GM12878 (cell line): ENCODE results near the gene WFS1. TPM values are rescaled to one million over a fixed set of nuclear protein-coding genes. Genes with fewer than 3 reads are reported as not detected.

Source experiments
- ATAC-seq: fragments of 200-7000 bp; cut with Tn5 transposase; 3 replicates; pipeline ENCODE4 v1.9.1; 2020; ENCODE audit warnings: mild to moderate bottlenecking, moderate library complexity
- BruUV-seq: library from RNA; stranded (reverse); fragments of 400-500 nt; replicated peaks from 2 replicates; lab custom pipeline; 2021; lab: Mats Ljungman, UMichigan
- CTCF ChIA-PET: fragments of 300-600 bp; sonication (Branson Sonifier 250); formaldehyde crosslinking; extraction: SDS; loops from one replicate; lab custom pipeline; 2021; ENCODE audit warnings: inconsistent platforms; lab: Yijun Ruan, JAX
- POLR2A ChIA-PET: fragments of 350-600 bp; formaldehyde crosslinking; extraction: SDS; loops from one replicate; lab custom pipeline; 2021; ENCODE audit warnings: inconsistent platforms; lab: Charles Lee
- RAD21 ChIA-PET: fragments of 300-600 bp; sonication (Branson Sonifier 250); formaldehyde crosslinking; loops from one replicate; lab custom pipeline; 2023; ENCODE audit warnings: antibody characterized with exemption; ENCODE audit not compliant: unreplicated experiment; lab: Charles Lee
- SMC1A ChIA-PET: fragments of 300-600 bp; sonication (Branson Sonifier 250); formaldehyde crosslinking; loops from one replicate; lab custom pipeline; 2023; ENCODE audit not compliant: unreplicated experiment, uncharacterized antibody; lab: Charles Lee
- DNase-seq: peaks from one replicate; pipeline ENCODE4 v3.0.0-alpha.2; 2011; ENCODE audit warnings: low read depth, low spot score
- FAIRE-seq: peaks from 3 replicates; lab custom pipeline; 2011; peaks lifted over from hg19 to GRCh38; lab: Jason Lieb, UNC
- H2AFZ ChIP-seq: 2 replicates; pipeline ENCODE4 v1.6.0; 2011; ENCODE audit warnings: low read depth, low read length, control low read depth; ENCODE audit not compliant: control insufficient read depth
- H3K27ac ChIP-seq: 2 replicates; pipeline ENCODE4 v1.5.1; 2011; ENCODE audit warnings: control low read depth; ENCODE audit not compliant: control insufficient read depth, insufficient read depth
- H3K27me3 ChIP-seq, 2 experiments: replicated peaks in 1 of 2; 2 replicates each; pipeline versions ENCODE4 v1.6.0 to v1.6.1; 2011; ENCODE audit warnings: low read length in 1 of 2; ENCODE audit not compliant: control insufficient read depth in 2 of 2, insufficient read depth in 2 of 2
- H3K36me3 ChIP-seq, 2 experiments: 2 replicates each; pipeline ENCODE4 v1.5.1; 2011; ENCODE audit warnings: low read length in 1 of 2; ENCODE audit not compliant: control insufficient read depth in 2 of 2, insufficient read depth in 2 of 2
- H3K4me1 ChIP-seq: 2 replicates; pipeline ENCODE4 v1.6.1; 2011; ENCODE audit warnings: mild to moderate bottlenecking, low read length, moderate library complexity, mixed read lengths; ENCODE audit not compliant: control insufficient read depth, insufficient read depth
- H3K4me2 ChIP-seq: 2 replicates; pipeline ENCODE4 v1.6.0; 2011; ENCODE audit warnings: control low read depth; ENCODE audit not compliant: control insufficient read depth, insufficient read depth
- H3K4me3 ChIP-seq: fragments of 200-600 bp; sonication (generic); 2 replicates; pipeline ENCODE4 v1.5.1; 2016
- H3K79me2 ChIP-seq: 2 replicates; pipeline ENCODE4 v1.6.0; 2011; ENCODE audit warnings: low read length; ENCODE audit not compliant: control insufficient read depth, insufficient read depth
- H3K9ac ChIP-seq: 2 replicates; pipeline ENCODE4 v1.8.0; 2011; ENCODE audit warnings: low read length, control low read depth, mixed read lengths; ENCODE audit not compliant: control insufficient read depth, insufficient read depth
- H3K9me3 ChIP-seq: replicated peaks from 3 replicates; pipeline ENCODE4 v1.5.1; 2011; ENCODE audit warnings: mild to moderate bottlenecking, low read length; ENCODE audit not compliant: control insufficient read depth, insufficient read depth
- H4K20me1 ChIP-seq: 2 replicates; pipeline ENCODE4 v1.6.0; 2011; ENCODE audit not compliant: control insufficient read depth, insufficient read depth
- ATF2 ChIP-seq: IDR thresholded peaks from 2 replicates; pipeline ENCODE4 v1.6.1; 2012; ENCODE audit warnings: low read length, inconsistent platforms
- SMAD5 ChIP-seq: IDR thresholded peaks from 2 replicates; pipeline ENCODE4 v1.6.1; 2016; ENCODE audit warnings: antibody characterized with exemption, low read depth
- SRF ChIP-seq, 2 experiments: IDR thresholded peaks; 2 replicates each; pipeline ENCODE4 v1.6.1; 2011; ENCODE audit warnings: low read depth in 2 of 2, low read length in 2 of 2, mild to moderate bottlenecking in 1 of 2, moderate library complexity in 1 of 2
- ZNF384 ChIP-seq: IDR thresholded peaks from 2 replicates; pipeline ENCODE4 v1.6.1; 2012; ENCODE audit warnings: low read depth, mild to moderate bottlenecking, low read length, improper control_type of control experiment, borderline replicate concordance
- WGBS: methylation state at CpG from one replicate; pipeline ENCODE4 v1.1.6; 2016; ENCODE audit warnings: low lambda C conversion rate; ENCODE audit not compliant: insufficient replicate concordance, insufficient coverage; ENCODE audit errors: missing lambda C conversion rate; 5-methylcytosine and 5-hydroxymethylcytosine counted together
- in situ Hi-C: fragments of 300-500 bp; cut with MboI; formaldehyde crosslinking; loops from 9 replicates; pipeline ENCODE4 v1.14.3; 2018; ENCODE audit warnings: mixed read lengths
- intact Hi-C: fragments of 100-400 bp; cut with micrococcal nuclease; formaldehyde crosslinking; loops from one replicate; pipeline ENCODE4 v1.14.2; 2022; ENCODE audit not compliant: unreplicated experiment
- polyA plus RNA-seq, 11 experiments: library from polyadenylated mRNA; depleted of rRNA in 4 of 11; unstranded in 6 of 11; stranded (reverse) in 5 of 11; fragments of >200 nt; fragmentation: Nextera tagmentation in 4 of 11; fragmentation: Illumina TruSeq in 1 of 11; extraction: Ambion mirVana in 4 of 11; extraction: Trizol in 1 of 11; gene quantifications; 1 replicate in 1 of 11; 2 replicates in 10 of 11; pipeline versions ENCODE4 v1.2.1 to v1.2.3, GENCODE V29; 2011 to 2016; ENCODE audit warnings: inconsistent platforms in 2 of 11, missing spikeins in 2 of 11, low read depth in 1 of 11
- total RNA-seq, 4 experiments: library from RNA; depleted of rRNA in 3 of 4; stranded (reverse); fragments of >200 nt in 3 of 4; fragmentation: Illumina TruSeq in 1 of 4; extraction: Trizol in 1 of 4; gene quantifications; 2 replicates each; pipeline versions ENCODE4 v1.2.1 to v1.2.3, GENCODE V29; 2013 to 2021

The WFS1 gene
- total and polyA plus RNA-seq, 10 of the 15 experiments (the other 5 are each of a cell fraction or from before 2014, with no cell fraction given) = 0.31 to 4.7 (median 2.0) TPM

DNA sequence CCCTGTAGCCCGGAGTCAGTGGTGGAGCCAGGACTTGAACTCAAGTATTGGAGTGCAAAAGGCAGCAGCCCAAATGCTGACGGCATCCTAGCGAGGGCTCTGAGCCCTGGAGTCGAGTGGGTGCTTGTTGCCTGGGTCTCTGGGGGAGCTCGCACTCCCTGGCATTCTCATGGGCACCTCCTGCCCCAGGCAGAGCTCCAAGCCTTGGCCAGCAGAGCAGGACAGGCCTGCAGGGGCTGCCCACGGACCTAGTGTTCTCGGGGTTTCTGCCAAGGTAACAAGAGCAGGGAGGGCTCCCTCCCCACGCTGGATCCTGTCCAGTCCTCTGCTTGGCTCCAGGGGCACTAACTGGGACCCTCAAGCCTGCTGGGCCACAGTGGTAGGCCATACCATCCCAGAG, 17.6 kb upstream of the WFS1 start (continued):
- TF ChIP-seq SRF (IDR thresholded peaks at IDR 0.05; ENCODE audit: low read depth in 2 of 2, low read length in 2 of 2) (no peak), ATF2 (no peak), SMAD5 (no peak)
- TF ChIP-seq, all 136 proteins: peak for 0

- SMC1A ChIA-PET = interaction anchor here (1.1 to 7.8 kb wide), 6 partner anchors 10 to 118 kb away, joined by 3 to 137 read pairs (median 41); no protein-coding TSS in a partner anchor
- H2AFZ ChIP-seq = no peak overlapping the region
- DNase-seq (no peak), ATAC-seq (no peak), FAIRE-seq (no peak)
- no peaks in the 10 kb centered on the region for H3K36me3 ChIP-seq
- H3K9me3 ChIP-seq = no peaks in the 10 kb centered on the region
- H3K4me2 ChIP-seq = no peak overlapping the region
- WGBS = 55% methylated on average over 5 of the region's 6 CpGs
- no peak overlapping the region for H3K9ac ChIP-seq
- BruUV-seq = no TSS peak
- H3K4me1 ChIP-seq = no peaks in the 10 kb centered on the region; the same call in 1 of the 2 replicates
- H3K27ac ChIP-seq = no peak overlapping the region
- CTCF ChIA-PET = interaction anchor here (0.9 to 8.9 kb wide), 8 partner anchors 11 to 255 kb away, joined by 3 to 469 read pairs (median 6); partner anchors contain the start of gene WFS1
- in situ Hi-C loops (loop anchor here (5.0 kb wide), 2 partner anchors 74 to 294 kb away; no protein-coding TSS in a partner anchor), intact Hi-C loops (loop anchor here (5.0 kb wide), 2 partner anchors 256 to 294 kb away; no protein-coding TSS in a partner anchor)
- POLR2A ChIA-PET = no interaction called here
- no peak for TF ChIP-seq ZNF384
- H3K4me3 ChIP-seq = no peak overlapping the region
- H4K20me1 ChIP-seq = no peaks in the 10 kb centered on the region
- peaks cover 0 to 3% of the 10 kb centered on the region in 2 experiments; a peak in 1 of 4 replicates for H3K27me3 ChIP-seq
- H3K79me2 ChIP-seq = no peaks in the 10 kb centered on the region
- RAD21 ChIA-PET = interaction anchor here (2.1 to 11.6 kb wide), 2 partner anchors 77 to 119 kb away, joined by 8 to 222 read pairs; no protein-coding TSS in a partner anchor
Observed at GRCh38 chr4:6253111-6253510, 16.5 kb upstream of the WFS1 start.
